Ectodermal cell (in vitro differentiated cells): Measurements from ENCODE around the gene ATP5PO.

Source experiments
- H3K27ac ChIP-seq: 2 replicates; pipeline ENCODE4 v1.7.0; 2013; ENCODE audit warnings: mild to moderate bottlenecking, low read depth, low read length; ENCODE audit not compliant: insufficient read depth, poor library complexity, severe bottlenecking
- H3K27me3 ChIP-seq: 2 replicates; pipeline ENCODE4 v1.7.0; 2013; ENCODE audit warnings: mild to moderate bottlenecking, low read length; ENCODE audit not compliant: insufficient read depth, control insufficient read depth, poor library complexity, severe bottlenecking
- H3K36me3 ChIP-seq: one replicate; pipeline ENCODE4 v1.7.0; 2013; ENCODE audit warnings: low read length; ENCODE audit not compliant: control insufficient read depth, insufficient read depth
- H3K4me1 ChIP-seq: one replicate; pipeline ENCODE4 v1.7.0; 2013; ENCODE audit warnings: low read length; ENCODE audit not compliant: control insufficient read depth, insufficient read depth
- H3K4me3 ChIP-seq: 2 replicates; pipeline ENCODE4 v1.7.0; 2013; ENCODE audit warnings: low read depth, low read length, control low read depth; ENCODE audit not compliant: insufficient read depth
- H3K9me3 ChIP-seq: 2 replicates; pipeline ENCODE4 v1.7.0; 2013; ENCODE audit warnings: mild to moderate bottlenecking, low read length, moderate library complexity; ENCODE audit not compliant: control insufficient read depth
- WGBS, 2 experiments: methylation state at CpG; one replicate each; pipeline ENCODE4 v1.1.7; 2013; ENCODE audit warnings: missing lambda C conversion rate in 2 of 2; 5-methylcytosine and 5-hydroxymethylcytosine counted together

The ATP5PO gene

GRCh38 chr21:33859373-33860102 lies 56.1 kb downstream of the ATP5PO start:
- WGBS, 2 experiments, result 88 to 89% methylated on average over 18 of the region's 18 CpGs
- no peaks in the 10 kb centered on the region for H3K36me3 ChIP-seq
- H3K27ac ChIP-seq, result no peak overlapping the region
- no peaks in the 10 kb centered on the region for H3K27me3 ChIP-seq
- H3K4me1 ChIP-seq, result peaks cover 12% of the 10 kb centered on the region
- no peaks in the 10 kb centered on the region for H3K9me3 ChIP-seq
- no peak overlapping the region for H3K4me3 ChIP-seq

DNA sequence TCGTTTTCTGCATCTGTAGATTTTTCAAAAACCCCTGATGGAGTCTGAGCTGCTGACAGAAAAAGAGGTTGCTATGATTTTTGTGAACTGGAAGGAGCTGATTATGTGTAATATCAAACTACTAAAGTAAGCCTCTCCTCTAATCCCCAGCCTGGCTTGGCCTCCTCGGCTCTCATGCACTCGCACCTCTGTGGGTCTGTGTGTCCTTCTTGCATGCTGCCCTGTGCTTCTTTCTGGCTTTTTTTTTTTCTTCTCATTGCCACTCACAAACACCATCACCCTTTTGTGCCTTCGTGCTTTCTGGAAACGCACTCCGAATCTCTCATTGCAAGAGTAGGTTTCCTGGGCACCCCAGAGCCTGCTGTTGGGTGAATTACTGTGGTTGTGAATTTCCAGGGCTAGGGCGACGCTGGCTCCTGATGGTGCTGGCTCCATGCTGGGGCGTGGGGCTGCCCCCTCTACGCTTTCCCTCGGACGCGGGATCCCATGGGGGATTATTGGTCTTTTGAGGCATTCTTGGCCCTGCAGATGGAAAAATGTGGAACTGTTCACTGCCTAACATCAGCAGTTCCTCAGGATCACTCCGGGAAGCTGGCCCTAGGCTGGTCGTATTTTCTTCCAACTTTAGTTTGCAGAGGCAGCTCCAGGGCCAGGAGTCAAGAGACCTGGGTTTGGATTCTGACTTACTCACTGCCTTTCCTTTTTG lies 56.8 kb downstream of the ATP5PO start:
- Histone ChIP-seq H3K4me3 (no peak overlapping the region), H3K9me3 (no peaks in the 10 kb centered on the region), H3K27ac (no peak overlapping the region), H3K4me1 (peaks cover 12% of the 10 kb centered on the region), H3K36me3 (no peaks in the 10 kb centered on the region), H3K27me3 (no peaks in the 10 kb centered on the region)
- WGBS, 2 experiments, result 76 to 78% methylated on average over 15 of the region's 15 CpGs

- Histone ChIP-seq H3K9me3 (no peaks in the 10 kb centered on the region), H3K4me3 (no peak overlapping the region), H3K36me3 (no peaks in the 10 kb centered on the region), H3K4me1 (peaks cover 12% of the 10 kb centered on the region), H3K27me3 (no peaks in the 10 kb centered on the region), H3K27ac (no peak overlapping the region)
- WGBS, 2 experiments, result 66 to 71% methylated on average over 25 of the region's 25 CpGs
Measured at GRCh38 chr21:33857846-33858666, 57.5 kb downstream of the ATP5PO start.

GRCh38 chr21:33856893-33857527 lies 58.6 kb downstream of the ATP5PO start:
- H3K4me3 ChIP-seq, result no peak overlapping the region
- 94 to 96% methylated on average over 17 of the region's 17 CpGs for WGBS, 2 experiments
- H3K9me3 ChIP-seq, result no peaks in the 10 kb centered on the region
- H3K27me3 ChIP-seq, result no peaks in the 10 kb centered on the region
- H3K27ac ChIP-seq, result no peak overlapping the region
- H3K36me3 ChIP-seq, result no peaks in the 10 kb centered on the region
- H3K4me1 ChIP-seq, result peaks cover 12% of the 10 kb centered on the region

GRCh38 chr21:33855190-33855589 lies 60.4 kb downstream of the ATP5PO start:
- Histone ChIP-seq H3K9me3 (no peaks in the 10 kb centered on the region), H3K27ac (no peak overlapping the region), H3K36me3 (no peaks in the 10 kb centered on the region), H3K4me1 (peaks cover 12% of the 10 kb centered on the region), H3K4me3 (no peak overlapping the region), H3K27me3 (no peaks in the 10 kb centered on the region)
- WGBS, 2 experiments, result 91 to 95% methylated on average over 6 of the region's 6 CpGs

DNA sequence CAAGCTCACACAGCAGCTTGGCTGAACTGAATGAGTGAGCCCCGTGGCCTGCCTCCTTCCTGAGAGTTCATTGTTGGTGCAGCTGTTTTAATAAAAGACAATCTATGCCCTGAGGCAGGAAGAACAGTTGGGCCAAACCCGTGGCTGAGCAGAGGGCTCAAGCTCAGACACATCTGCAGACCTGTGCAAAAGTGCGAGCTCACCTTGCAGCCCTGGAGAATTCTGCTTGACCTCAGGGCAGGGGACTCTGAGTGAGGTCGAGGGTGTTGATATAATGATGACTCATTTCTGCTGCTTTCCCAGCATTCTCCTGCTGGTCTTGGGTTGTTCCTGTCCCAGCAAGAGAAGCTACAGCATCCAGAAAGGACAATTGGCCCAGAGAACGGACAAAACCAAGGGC lies 61.0 kb downstream of the ATP5PO start:
- Histone ChIP-seq H3K9me3 (no peaks in the 10 kb centered on the region), H3K4me1 (peaks cover 12% of the 10 kb centered on the region), H3K27ac (no peak overlapping the region), H3K36me3 (no peaks in the 10 kb centered on the region), H3K27me3 (no peaks in the 10 kb centered on the region), H3K4me3 (no peak overlapping the region)
- 81 to 85% methylated on average over 5 of the region's 5 CpGs for WGBS, 2 experiments
